ENCODE measurements around the gene OSCP1. TPM values are rescaled to one million over a fixed set of nuclear protein-coding genes. Genes with fewer than 3 reads are reported as not detected.

The OSCP1 gene
- polyA plus RNA-seq, 1 donor (not counting 4 experiments of a cell fraction or from before 2014, with no cell fraction given) = 9.5 TPM

DNA sequence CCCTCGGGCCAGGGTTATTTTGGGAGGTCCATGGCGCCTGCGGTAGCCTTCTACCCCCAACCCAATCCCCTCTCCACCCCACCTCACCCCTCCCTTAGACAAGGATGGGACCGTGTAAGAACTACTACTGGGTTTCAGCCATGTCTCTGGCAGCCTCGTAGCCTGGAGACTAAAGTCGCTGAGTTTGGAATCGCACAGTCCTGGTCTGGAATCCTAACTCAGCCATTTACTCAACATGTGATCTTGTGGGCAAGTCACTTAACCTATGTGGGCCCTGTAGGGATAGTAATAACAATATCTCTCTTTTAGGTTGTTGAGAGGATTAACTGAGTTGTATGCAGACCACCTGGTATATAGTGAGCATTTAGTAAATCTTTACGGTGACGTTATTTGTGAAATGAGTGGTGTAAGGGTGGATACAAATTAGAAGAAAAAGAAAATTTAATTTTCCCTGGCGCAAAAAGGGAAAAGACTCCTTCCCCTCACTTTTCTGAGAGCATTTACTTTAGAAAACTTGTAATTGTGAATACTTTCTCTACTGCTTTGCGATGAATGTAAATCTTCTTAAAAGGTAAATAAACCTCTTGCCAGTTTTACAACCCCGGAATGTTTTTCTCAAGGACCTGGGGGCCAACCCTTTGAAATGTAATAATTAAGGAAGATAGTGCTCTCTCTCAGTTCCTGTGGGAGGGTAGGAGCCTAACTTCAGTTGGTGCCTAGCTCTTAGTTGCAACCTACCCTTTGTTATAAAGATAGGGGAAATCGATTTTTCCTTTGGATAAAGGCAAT lies 14.5 kb upstream of the OSCP1 start:
- no peak for DNase-seq (ENCODE audit: low read depth, low spot score)
- Histone ChIP-seq H3K9me3 (ENCODE audit: control insufficient read depth, low read depth, low read length) (no peaks in the 10 kb centered on the region), H3K79me2 (ENCODE audit: control insufficient read depth, insufficient read depth, low read length) (peaks cover 17% of the 10 kb centered on the region), H3K9ac (ENCODE audit: control insufficient read depth, extremely low read depth, insufficient read depth, low read length) (peak overlapping the region; percentile 99), H3K36me3 (ENCODE audit: control insufficient read depth in 2 of 2, extremely low read depth in 1 of 2, insufficient read depth in 2 of 2, low read length in 2 of 2) (peaks cover 14 to 24% of the 10 kb centered on the region in 2 experiments), H2AFZ (ENCODE audit: control insufficient read depth, low read length) (peak overlapping the region; percentile 81), H3K27ac (ENCODE audit: control insufficient read depth, insufficient read depth, low read length) (peak overlapping the region; percentile 97), H4K20me1 (ENCODE audit: control insufficient read depth, extremely low read depth, insufficient read depth, low read length) (no peaks in the 10 kb centered on the region), H3K4me3 (ENCODE audit: control insufficient read depth in 2 of 3, extremely low read depth in 1 of 3, insufficient read depth in 2 of 3, low read depth in 1 of 3, low read length in 3 of 3) (peak overlapping the region; percentile 76 to 99 (median 99)), H3K4me1 (ENCODE audit: control insufficient read depth, extremely low read depth, insufficient read depth, low read length) (peaks cover 17% of the 10 kb centered on the region), H3K9me1 (ENCODE audit: control insufficient read depth, extremely low read depth, insufficient read depth, low read length) (no peaks in the 10 kb centered on the region), H3K4me2 (ENCODE audit: control insufficient read depth, extremely low read depth, insufficient read depth, low read depth, low read length) (peak overlapping the region; percentile 99), H3K27me3 (ENCODE audit: control insufficient read depth, extremely low read depth, insufficient read depth, low read length) (no peaks in the 10 kb centered on the region)
- dilution Hi-C loops (cut with MboI; ENCODE audit: extremely low pct_ligation_motif_present, low sequenced_read_pairs) = no loop called here
- no peak for TF ChIP-seq EZH2 (IDR thresholded peaks at IDR 0.05; ENCODE audit: low read length)
- TF ChIP-seq, protein P1, sequence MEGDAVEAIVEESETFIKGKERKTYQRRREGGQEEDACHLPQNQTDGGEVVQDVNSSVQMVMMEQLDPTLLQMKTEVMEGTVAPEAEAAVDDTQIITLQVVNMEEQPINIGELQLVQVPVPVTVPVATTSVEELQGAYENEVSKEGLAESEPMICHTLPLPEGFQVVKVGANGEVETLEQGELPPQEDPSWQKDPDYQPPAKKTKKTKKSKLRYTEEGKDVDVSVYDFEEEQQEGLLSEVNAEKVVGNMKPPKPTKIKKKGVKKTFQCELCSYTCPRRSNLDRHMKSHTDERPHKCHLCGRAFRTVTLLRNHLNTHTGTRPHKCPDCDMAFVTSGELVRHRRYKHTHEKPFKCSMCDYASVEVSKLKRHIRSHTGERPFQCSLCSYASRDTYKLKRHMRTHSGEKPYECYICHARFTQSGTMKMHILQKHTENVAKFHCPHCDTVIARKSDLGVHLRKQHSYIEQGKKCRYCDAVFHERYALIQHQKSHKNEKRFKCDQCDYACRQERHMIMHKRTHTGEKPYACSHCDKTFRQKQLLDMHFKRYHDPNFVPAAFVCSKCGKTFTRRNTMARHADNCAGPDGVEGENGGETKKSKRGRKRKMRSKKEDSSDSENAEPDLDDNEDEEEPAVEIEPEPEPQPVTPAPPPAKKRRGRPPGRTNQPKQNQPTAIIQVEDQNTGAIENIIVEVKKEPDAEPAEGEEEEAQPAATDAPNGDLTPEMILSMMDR (optimal IDR thresholded peaks at IDR 0.05 in 1 of 3, IDR thresholded peaks at IDR 0.05 in 1 of 3, conservative IDR thresholded peaks at IDR 0.05 in 1 of 3; ENCODE audit: extremely low read depth in 1 of 3, insufficient read depth in 2 of 3, low read length in 3 of 3) = no peak
- FAIRE-seq = no peak

DNA sequence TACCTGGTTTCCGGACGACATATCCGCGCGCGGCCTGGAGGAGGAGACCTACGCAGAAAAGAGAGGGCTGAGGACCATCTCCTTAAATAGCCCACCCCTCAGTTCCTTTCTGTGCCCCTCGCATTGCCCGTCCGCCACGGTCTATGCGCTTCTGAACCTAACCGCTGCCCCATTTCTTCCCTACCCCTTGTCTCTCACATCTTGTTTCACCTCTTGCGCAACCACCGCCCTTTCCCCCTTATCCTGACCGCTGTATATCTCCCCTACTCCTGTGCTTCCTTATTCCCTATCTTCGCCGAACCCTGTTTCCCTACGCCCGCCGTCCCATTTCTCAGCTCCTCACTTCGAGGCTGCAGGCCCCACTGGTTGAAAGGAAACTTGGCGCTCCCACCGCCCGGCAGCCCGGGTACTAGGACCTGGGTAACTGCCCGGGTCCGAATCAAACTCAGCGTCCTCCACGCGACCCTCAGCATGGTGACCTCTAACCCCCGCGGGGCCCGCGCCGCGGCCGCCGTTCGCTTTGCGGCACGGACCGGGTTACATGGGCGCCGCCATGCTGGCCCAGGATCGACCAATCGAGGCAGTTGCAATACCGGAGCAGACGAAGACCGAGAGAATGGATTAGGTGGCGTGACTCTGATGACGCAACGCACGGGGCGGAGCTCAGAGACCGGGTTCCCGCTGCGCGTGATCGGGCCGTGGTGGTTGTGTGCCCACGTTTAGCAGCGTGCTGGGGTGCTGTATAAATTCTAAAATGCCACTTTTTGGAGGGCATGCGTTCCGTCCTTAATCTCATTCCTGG lies 13.8 kb upstream of the OSCP1 start, which contains the start of gene MRPS15:
TSS of gene MRPS15 (minus strand) at position 582 of the 802 bp plus-strand sequence. CDS start at position 473, 109 bp downstream.
- Histone ChIP-seq H4K20me1 (ENCODE audit: control insufficient read depth, extremely low read depth, insufficient read depth, low read length) (no peaks in the 10 kb centered on the region), H3K4me1 (ENCODE audit: control insufficient read depth, extremely low read depth, insufficient read depth, low read length) (peaks cover 17% of the 10 kb centered on the region), H3K9me1 (ENCODE audit: control insufficient read depth, extremely low read depth, insufficient read depth, low read length) (no peaks in the 10 kb centered on the region), H2AFZ (ENCODE audit: control insufficient read depth, low read length) (peak within 1 kb of the TSS; percentile 81), H3K27ac (ENCODE audit: control insufficient read depth, insufficient read depth, low read length) (peak within 1 kb of the TSS; percentile 97), H3K9me3 (ENCODE audit: control insufficient read depth, low read depth, low read length) (no peaks in the 10 kb centered on the region), H3K4me3 (ENCODE audit: control insufficient read depth in 2 of 3, extremely low read depth in 1 of 3, insufficient read depth in 2 of 3, low read depth in 1 of 3, low read length in 3 of 3) (peak within 1 kb of the TSS; percentile 76 to 99 (median 99)), H3K4me2 (ENCODE audit: control insufficient read depth, extremely low read depth, insufficient read depth, low read depth, low read length) (peak within 1 kb of the TSS; percentile 99), H3K79me2 (ENCODE audit: control insufficient read depth, insufficient read depth, low read length) (peaks cover 17% of the 10 kb centered on the region), H3K36me3 (ENCODE audit: control insufficient read depth in 2 of 2, extremely low read depth in 1 of 2, insufficient read depth in 2 of 2, low read length in 2 of 2) (peaks cover 17 to 24% of the 10 kb centered on the region in 2 experiments), H3K9ac (ENCODE audit: control insufficient read depth, extremely low read depth, insufficient read depth, low read length) (peak within 1 kb of the TSS; percentile 99), H3K27me3 (ENCODE audit: control insufficient read depth, extremely low read depth, insufficient read depth, low read length) (no peaks in the 10 kb centered on the region)
- FAIRE-seq = peak; percentile 94
- TF ChIP-seq, protein P1 (optimal IDR thresholded peaks at IDR 0.05 in 1 of 3, IDR thresholded peaks at IDR 0.05 in 1 of 3, conservative IDR thresholded peaks at IDR 0.05 in 1 of 3; ENCODE audit: extremely low read depth in 1 of 3, insufficient read depth in 2 of 3, low read length in 3 of 3) = no peak
- TF ChIP-seq EZH2 (IDR thresholded peaks at IDR 0.05; ENCODE audit: low read length) = no peak
- dilution Hi-C loops (cut with MboI; ENCODE audit: extremely low pct_ligation_motif_present, low sequenced_read_pairs) = no loop called here
- DNase-seq (ENCODE audit: low read depth, low spot score) = peak; percentile 69
